H1 (cell line): ENCODE results near the gene KNDC1. TPM values are rescaled to one million over a fixed set of nuclear protein-coding genes. Genes with fewer than 3 reads are reported as not detected.

Experiments
- CTBP2 ChIP-seq: IDR thresholded peaks from 2 replicates; pipeline ENCODE4 v1.7.0; 2011; ENCODE audit warnings: borderline replicate concordance, mild to moderate bottlenecking, moderate library complexity, mixed read lengths, low read length; ENCODE audit not compliant: insufficient read depth, insufficient read length
- polyA plus RNA-seq, 7 experiments: library from polyadenylated mRNA; depleted of rRNA in 3 of 7; stranded (reverse) in 5 of 7; unstranded in 2 of 7; fragments of >200 nt in 5 of 7; fragments of 200-250 nt in 2 of 7; gene quantifications; 1 replicate in 5 of 7; 2 replicates in 1 of 7; 4 replicates in 1 of 7; pipeline versions ENCODE4 v1.2.1 to v1.2.3, GENCODE V29; 2011 to 2013; ENCODE audit warnings: missing spikeins in 2 of 7, mixed read lengths in 2 of 7
- total RNA-seq: library from RNA; stranded (reverse); fragmentation: NEBNext Ultra II Directional; extraction: Animal tissue kit (Norgen Biotek cat#: 25700); gene quantifications from 2 replicates; pipeline ENCODE4 v1.2.1, GENCODE V29; 2021
- TF ChIP-seq, protein P1 (sequence below): IDR thresholded peaks from 2 replicates; pipeline ENCODE4 v1.6.1; 2011; ENCODE audit warnings: low read length, improper control_type of control experiment

Gene KNDC1
- total and polyA plus RNA-seq, 2 of the 8 experiments (the other 6 are each of a cell fraction or from before 2014, with no cell fraction given) = 7.5 to 16.7 TPM

DNA sequence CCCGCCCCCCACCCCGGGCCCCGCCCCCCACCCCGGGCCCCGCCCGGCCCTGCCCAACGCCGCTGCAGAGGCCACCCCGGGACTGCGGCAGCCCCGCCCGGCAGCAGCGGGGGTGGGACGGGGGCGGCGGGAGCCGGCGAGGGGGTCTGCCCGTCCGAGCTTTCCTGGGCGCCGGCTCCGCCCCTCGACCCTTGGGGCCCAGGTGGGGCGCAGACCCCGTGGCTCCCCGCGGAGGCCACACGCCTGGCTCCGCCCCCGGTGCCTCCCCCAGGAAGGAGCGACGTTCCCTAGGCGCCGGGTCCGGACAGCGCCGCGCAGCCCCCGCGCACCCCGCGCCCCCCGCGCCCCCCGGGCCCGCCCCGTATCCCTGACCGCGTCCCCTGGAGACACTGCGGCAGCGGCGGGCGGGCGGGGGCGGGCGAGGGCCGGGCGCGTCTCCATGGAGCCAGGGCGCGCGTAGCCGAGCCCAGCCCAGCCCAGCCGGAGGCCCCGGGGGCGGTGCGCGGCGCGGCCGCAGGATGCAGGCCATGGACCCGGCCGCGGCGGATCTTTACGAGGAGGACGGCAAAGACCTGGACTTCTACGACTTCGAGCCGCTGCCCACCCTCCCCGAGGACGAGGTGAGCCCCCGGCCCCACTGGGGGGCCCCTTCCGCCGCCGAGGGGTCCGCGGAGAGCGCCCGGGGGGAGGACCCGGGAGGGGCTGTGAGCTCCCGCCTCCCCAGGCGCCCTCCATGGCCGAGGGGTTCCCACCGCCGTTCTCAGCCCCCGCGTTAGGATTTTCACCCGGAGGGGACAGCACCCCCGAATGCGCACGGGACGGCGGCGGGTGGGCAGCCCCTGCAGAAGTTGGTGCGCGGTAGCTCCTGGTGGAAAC lies at the start of gene KNDC1 (continued):
- TF ChIP-seq, protein P1, sequence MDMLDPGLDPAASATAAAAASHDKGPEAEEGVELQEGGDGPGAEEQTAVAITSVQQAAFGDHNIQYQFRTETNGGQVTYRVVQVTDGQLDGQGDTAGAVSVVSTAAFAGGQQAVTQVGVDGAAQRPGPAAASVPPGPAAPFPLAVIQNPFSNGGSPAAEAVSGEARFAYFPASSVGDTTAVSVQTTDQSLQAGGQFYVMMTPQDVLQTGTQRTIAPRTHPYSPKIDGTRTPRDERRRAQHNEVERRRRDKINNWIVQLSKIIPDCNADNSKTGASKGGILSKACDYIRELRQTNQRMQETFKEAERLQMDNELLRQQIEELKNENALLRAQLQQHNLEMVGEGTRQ = no peak
- no peak for TF ChIP-seq CTBP2
